GM21786 (cell line): ENCODE data around the gene BORA.
A peak's percentile ranks its signal among the peaks of the same experiment; 100 is the strongest.
"Not testable (repeated sequence)": the region's sequence is repeated elsewhere in the genome, so short reads cannot be mapped to it uniquely, and the experiment has no call there.

Experiments used
- ATAC-seq: cut with Tn5 transposase; IDR thresholded peaks from one replicate; pipeline ENCODE4 v1.9.1; 2021; ENCODE audit not compliant: unreplicated experiment

BORA gene

DNA sequence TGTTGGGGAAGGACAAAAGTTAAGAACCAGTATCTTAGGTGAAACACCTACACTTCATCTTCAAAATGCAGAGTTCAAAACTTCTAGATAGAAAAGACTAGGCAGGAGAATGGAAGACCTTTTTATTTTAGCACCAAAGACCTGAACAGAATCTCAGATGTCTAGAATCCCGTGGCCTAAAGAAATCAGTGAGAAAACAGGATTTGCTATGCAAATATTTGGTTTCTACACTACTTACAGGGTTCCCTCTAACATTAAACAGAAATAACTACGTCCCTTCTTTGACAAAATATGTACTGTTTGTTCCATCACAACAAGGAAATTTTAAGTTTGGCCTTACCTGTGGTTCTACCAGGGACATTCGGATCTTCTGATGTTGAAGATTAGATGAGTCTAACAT is 32.5 kb downstream of the BORA start:
- no peak for ATAC-seq

DNA sequence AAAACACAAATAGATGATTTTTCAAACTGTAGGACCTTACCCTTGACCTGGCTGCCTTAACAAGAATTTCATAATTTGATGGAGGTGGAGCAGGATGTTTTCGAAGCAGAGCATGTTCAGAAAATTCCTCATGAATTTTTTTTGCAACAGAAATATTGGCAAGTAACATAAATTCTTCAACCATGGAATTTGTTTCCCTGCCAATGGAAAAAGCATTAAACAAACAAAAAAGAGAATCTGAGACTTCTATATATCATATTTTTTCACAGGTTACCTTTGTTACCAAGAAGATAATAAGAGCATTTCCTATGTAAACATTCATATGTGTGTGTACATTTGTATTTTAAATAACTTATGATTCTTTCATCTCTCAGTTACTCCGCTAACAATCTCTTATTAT is 35.7 kb downstream of the BORA start:
- no peak for ATAC-seq

GRCh38 chr13:72774019-72774418 is 46.3 kb downstream of the BORA start:
- ATAC-seq = no peak

DNA sequence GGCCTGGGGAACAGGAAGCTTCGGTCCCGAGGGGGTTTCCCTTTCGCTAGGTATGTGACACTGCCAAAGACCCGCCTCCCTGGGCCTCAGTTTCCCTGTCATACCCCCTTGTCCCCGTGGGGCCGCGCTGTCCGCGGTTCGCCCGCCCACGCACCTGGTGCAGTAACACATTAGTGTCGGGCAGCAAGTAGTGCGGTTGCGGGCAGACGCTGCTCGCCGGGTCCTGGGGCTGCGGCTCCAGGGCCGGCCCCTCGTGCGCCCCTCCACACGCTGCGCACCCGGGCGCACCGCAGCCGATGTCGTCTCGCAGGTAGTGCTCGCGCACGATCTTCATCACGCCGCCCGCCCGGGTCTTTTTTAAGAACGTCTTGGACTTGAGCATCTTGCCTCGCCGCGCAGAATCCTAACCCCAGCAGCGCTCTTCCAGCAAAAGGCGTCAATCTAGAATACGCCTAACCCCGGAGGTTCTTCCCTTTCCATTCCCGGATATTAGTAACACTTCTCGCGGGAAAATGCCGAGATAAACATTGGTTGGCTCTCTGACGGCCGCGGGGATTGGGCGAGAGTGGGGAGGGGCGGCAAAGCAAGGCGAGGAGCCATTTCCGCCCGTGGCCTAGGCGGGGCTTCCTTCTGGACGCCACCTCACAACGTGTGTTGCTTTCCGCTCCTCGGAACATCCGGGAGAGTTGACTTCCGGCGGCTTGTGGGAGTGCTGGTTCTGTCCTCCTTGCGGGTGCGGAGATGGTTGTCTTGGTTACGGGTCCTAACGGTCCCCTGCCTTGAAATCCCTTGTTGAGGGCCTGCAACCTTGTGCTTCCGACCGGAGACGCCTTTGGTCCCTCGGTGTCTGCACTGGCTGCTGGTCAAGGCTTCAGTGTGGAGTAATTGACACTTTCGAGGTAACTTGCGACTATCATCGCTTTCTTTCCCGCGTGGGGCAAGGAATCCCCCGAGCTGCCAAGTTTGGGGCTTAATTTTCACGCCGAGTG is 54.0 kb downstream of the BORA start, which contains the start of the genes DIS3 and PIBF1:
TSS of gene DIS3 (minus strand) at position 450 of the 989 bp plus-strand sequence. CDS start at position 382, 68 bp downstream.
TSS of gene PIBF1 (plus strand) at position 683 of the 989 bp plus-strand sequence. CDS start 1,337 bp downstream, outside the sequence.
- peak; percentile 95 for ATAC-seq

- no peak for ATAC-seq
Observed at GRCh38 chr13:72782717-72783116, 55.0 kb downstream of the BORA start.

GRCh38 chr13:72784679-72785078 is 57.0 kb downstream of the BORA start:
- ATAC-seq = not testable (repeated sequence)

DNA sequence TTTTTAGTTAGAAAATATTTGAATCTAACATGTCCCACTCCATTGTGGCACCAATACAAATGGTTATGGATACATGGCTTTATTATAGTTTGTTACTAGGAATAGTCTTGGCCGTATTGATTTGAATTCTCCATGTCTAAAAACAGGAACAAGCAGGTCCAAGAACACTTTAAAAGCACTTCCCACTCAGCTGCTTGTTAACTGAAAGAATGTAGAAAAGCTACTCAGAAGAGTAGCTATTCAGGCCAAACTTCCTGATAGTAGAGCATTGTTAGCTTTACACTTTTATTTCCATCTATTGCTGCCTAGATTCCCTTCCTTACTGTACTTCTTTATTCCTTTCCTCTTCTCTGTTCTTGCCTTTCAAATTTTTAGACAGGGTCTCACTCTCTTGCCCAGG is 61.1 kb downstream of the BORA start:
- no peak for ATAC-seq

DNA sequence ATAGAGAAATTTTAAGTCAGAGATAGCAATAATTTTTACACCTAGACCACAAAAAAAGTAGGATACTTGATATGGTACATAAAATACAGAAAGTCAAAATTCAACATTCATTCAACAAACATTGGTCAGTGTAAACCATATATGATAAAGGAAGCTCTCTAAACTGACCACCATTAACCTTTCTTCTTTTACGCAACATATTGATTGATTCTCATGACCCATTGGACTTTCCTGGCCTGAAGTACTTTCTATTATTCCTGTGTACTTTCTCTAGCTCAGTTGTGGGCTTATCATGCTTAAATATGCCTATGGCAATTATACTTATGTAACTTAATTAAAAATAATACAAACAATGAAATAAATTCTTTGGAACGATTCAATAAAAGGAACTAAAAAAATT is 64.9 kb downstream of the BORA start:
- no peak for ATAC-seq

DNA sequence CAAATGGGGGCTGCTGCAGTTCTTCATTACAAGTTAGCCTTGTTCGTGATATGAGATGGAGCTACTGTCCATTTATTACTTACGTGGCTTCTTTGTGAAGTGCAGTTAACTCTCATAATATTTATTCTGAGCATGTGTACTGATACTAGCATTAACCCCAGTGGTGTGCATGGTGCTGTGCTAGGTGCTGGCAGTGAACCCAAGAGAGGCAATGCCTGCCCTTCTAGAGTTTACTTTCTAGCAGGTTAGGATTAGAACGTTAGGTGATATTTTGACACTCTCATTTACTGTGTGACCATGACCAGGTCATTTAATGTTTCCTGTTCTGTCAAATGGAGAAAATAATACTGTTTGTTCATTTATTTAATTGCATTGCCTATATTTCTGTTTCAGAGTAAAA is 71.1 kb downstream of the BORA start:
- ATAC-seq = no peak

DNA sequence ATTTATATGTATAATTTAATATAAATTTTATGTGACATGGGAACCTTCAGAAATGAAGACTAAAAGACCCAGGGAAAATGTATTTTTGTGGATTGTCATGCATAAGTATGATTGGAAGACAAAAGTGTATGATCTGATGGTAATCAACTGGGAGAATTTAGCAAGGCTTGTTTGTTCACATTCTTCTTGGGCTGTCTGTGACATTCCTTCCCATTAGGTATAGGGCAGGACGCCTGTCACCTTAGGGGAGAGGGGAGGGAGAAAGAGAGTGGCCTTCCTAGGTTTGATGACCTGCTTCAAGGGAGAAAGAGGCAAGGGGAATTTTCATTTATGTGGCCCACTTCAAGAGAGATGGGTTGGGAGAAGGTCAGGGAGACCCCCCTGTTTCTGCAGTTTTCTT is 76.6 kb downstream of the BORA start:
- ATAC-seq = no peak
